Lower lobe of right lung (tissue), 2 donors: ENCODE measurements around the gene MAST3. TPM values are rescaled to one million over a fixed set of nuclear protein-coding genes. Genes with fewer than 3 reads are reported as not detected.

Experiments
- ATAC-seq, 2 donors: fragments of 200-7000 bp; cut with Tn5 transposase; one replicate each; pipeline ENCODE4 v1.9.1; 2020 to 2022; ENCODE audit warnings: mild to moderate bottlenecking in 2 of 2, moderate library complexity in 2 of 2
- DNase-seq: peaks from one replicate; pipeline ENCODE4 v3.0.0-alpha.2; 2020
- H3K27ac ChIP-seq: fragments of 200-600 bp; one replicate; pipeline ENCODE4 v1.8.0; 2022
- H3K27me3 ChIP-seq: fragments of 200-600 bp; one replicate; pipeline ENCODE4 v1.8.0; 2022; ENCODE audit warnings: low read depth
- H3K36me3 ChIP-seq: fragments of 200-600 bp; one replicate; pipeline ENCODE4 v1.8.0; 2022; ENCODE audit warnings: mild to moderate bottlenecking
- H3K4me1 ChIP-seq: fragments of 200-600 bp; one replicate; pipeline ENCODE4 v1.8.0; 2022
- H3K4me3 ChIP-seq: fragments of 200-600 bp; one replicate; pipeline ENCODE4 v1.8.0; 2022; ENCODE audit warnings: mild to moderate bottlenecking
- H3K9me3 ChIP-seq: fragments of 200-600 bp; one replicate; pipeline ENCODE4 v1.8.0; 2022
- intact Hi-C: fragments of 100-400 bp; cut with DNase I; formaldehyde crosslinking; loops from one replicate; pipeline ENCODE4 v1.11.0; 2022
- total RNA-seq: library from RNA; stranded (reverse); fragmentation: NEBNext Ultra II Directional; extraction: Animal tissue kit (Norgen Biotek cat#: 25700); gene quantifications from one replicate; pipeline ENCODE4 v1.2.1, GENCODE V29; 2021
- TF ChIP-seq, protein P1 (sequence below): fragments of 200-600 bp; IDR thresholded peaks from one replicate; pipeline ENCODE4 v1.8.0; 2022; ENCODE audit warnings: antibody characterized with exemption, mild to moderate bottlenecking
- donor health status: DM: no; HTN: yes; CAD: no; lungs with severe emphysema.

The MAST3 gene
- total RNA-seq, 1 donor from 2014 or later, result 29.2 TPM

DNA sequence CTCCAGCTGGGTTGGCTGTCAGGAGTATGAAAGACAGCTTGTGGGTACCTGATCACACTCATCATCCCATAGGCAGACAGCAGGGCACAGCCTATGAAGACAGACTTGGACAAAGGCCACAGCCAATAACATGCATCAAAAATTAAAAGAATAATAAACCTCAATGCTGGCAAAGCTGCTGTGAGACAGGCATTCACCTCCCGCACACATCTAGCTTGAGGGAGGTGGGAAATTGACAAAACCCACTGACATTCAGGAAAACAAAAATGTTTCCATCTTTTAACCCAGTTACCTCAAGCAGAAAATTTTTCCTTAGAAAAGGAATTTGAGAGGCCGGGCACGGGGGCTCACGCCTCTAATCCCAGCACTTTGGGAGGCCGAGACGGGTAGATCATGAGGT, 25.2 kb upstream of the MAST3 start:
- H3K36me3 ChIP-seq, result no peaks in the 10 kb centered on the region
- intact Hi-C loops, result no loop called here
- H3K27ac ChIP-seq, result no peak overlapping the region
- H3K27me3 ChIP-seq, result no peaks in the 10 kb centered on the region
- H3K4me3 ChIP-seq, result no peak overlapping the region
- ATAC-seq (no peak), DNase-seq (no peak)
- H3K4me1 ChIP-seq, result no peaks in the 10 kb centered on the region
- H3K9me3 ChIP-seq, result no peaks in the 10 kb centered on the region
- TF ChIP-seq, protein P1, sequence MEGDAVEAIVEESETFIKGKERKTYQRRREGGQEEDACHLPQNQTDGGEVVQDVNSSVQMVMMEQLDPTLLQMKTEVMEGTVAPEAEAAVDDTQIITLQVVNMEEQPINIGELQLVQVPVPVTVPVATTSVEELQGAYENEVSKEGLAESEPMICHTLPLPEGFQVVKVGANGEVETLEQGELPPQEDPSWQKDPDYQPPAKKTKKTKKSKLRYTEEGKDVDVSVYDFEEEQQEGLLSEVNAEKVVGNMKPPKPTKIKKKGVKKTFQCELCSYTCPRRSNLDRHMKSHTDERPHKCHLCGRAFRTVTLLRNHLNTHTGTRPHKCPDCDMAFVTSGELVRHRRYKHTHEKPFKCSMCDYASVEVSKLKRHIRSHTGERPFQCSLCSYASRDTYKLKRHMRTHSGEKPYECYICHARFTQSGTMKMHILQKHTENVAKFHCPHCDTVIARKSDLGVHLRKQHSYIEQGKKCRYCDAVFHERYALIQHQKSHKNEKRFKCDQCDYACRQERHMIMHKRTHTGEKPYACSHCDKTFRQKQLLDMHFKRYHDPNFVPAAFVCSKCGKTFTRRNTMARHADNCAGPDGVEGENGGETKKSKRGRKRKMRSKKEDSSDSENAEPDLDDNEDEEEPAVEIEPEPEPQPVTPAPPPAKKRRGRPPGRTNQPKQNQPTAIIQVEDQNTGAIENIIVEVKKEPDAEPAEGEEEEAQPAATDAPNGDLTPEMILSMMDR, result no peak

DNA sequence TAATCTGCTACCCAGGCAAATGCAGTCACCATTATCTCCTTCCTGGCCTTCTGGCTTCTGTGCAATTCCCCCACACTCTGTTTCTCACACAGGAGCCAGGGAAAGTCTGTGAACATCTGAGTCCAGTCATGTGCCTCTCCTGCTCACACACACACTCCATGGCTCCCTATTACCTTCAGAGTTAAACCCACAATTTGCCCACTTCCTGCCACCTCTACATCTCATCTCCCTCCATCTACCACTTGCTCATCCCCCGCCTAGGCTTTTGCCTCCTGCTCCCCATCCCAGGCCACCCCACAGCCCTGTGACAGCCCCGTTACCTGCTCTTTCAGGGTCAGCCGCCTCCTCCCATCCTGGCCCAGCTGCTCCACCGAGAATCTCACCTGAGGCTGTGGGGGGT, 24.4 kb upstream of the MAST3 start:
- H3K4me1 ChIP-seq, result no peaks in the 10 kb centered on the region
- no peaks in the 10 kb centered on the region for H3K36me3 ChIP-seq
- no peak for DNase-seq
- TF ChIP-seq, protein P1, result no peak
- intact Hi-C loops, result no loop called here
- no peak overlapping the region for H3K27ac ChIP-seq
- no peak overlapping the region for H3K4me3 ChIP-seq
- no peaks in the 10 kb centered on the region for H3K9me3 ChIP-seq
- H3K27me3 ChIP-seq, result no peaks in the 10 kb centered on the region
- ATAC-seq, result no peak

DNA sequence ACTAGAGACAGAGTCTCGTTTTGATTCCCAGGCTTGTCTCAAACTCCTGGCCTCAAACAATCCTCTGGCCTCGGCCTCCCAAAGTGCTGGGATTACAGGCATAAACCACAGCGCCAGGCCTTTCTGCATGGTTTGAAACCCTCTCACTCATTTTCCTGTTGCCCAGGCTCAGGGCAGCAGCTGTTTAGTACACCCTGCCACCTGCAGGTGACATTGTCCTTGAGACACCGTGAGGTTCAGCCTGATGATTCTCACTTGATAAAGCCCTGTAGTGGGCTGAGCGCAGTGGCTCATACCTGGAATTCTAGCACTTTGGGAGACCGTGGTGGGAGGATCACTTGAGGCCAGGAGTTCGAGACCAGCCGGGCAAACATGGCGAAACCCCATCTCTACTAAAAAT, 23.4 kb upstream of the MAST3 start:
- no peaks in the 10 kb centered on the region for H3K27me3 ChIP-seq
- intact Hi-C loops, result no loop called here
- TF ChIP-seq, protein P1, result no peak
- H3K36me3 ChIP-seq, result no peaks in the 10 kb centered on the region
- ATAC-seq (no peak), DNase-seq (no peak)
- H3K4me1 ChIP-seq, result no peaks in the 10 kb centered on the region
- H3K4me3 ChIP-seq, result no peak overlapping the region
- H3K9me3 ChIP-seq, result no peaks in the 10 kb centered on the region
- no peak overlapping the region for H3K27ac ChIP-seq

DNA sequence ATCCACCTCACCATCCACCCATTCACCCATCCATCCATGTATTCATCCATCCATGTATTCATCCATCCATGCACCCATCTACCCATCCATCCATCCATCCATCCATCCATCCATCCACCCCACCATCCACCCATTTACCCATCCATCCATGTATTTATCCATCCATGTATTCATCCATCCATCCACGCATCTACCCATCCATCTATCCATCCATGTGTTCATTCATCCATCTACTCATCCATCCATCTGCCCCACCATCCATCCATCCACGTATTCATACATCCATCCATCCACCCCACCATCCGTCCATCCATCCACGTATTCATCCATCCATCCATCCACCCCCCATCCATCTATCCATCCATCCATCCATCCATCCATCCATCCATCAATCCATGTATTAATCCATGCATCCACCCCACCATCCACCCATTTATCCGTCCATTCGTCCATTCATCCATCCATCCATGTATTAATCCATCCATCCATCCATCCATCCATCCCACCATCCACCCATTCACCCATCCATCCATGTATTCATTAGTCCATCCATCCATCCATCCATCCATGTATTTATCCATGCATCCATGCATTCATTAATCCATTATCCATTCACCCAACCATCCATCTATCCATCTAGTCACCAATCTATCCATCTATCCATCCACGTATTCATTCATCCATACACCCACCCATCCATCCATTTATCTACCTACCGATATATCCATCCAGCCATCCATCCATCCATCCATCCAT, 13.5 kb upstream of the MAST3 start:
- no peaks in the 10 kb centered on the region for H3K27me3 ChIP-seq
- H3K4me1 ChIP-seq, result peaks cover 5% of the 10 kb centered on the region
- no peak overlapping the region for H3K4me3 ChIP-seq
- ATAC-seq (no peak), DNase-seq (no peak)
- TF ChIP-seq, protein P1, result no peak
- H3K36me3 ChIP-seq, result no peaks in the 10 kb centered on the region
- no peaks in the 10 kb centered on the region for H3K9me3 ChIP-seq
- intact Hi-C loops, result no loop called here
- no peak overlapping the region for H3K27ac ChIP-seq

DNA sequence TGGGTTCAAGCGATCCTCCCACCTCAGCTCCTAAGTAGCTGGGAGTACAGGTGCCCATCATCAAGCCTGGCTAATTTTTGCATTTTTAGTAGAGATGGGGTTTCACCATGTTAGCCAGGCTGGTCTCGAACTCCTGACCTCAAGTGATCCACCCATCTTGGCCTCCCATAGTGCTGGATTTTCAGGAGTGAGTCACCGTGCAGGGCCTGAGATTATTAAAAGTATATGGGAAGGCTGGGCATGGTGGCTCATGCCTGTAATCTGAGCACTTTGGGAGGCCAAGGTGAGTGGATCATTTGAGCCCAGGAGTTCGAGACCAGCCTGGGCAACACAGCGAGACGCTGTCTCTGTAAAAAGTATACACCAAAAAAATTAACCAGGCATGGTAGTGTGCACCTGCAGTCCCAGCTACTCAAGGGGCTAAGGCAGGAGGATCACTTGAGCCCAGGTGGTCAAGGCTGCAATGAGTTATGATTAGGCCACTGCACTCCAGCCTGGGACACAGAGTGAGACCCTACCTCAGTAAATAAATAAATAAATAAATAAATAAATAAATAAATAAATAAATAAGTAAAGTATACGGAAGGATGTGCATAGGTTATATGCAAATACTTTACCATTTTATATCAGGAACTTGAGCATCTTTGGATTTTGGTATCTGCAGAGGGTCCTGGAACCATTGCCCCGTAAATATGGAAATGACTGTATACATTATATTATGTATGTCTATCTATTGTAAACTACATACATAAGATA, 11.7 kb upstream of the MAST3 start:
- no peaks in the 10 kb centered on the region for H3K36me3 ChIP-seq
- H3K9me3 ChIP-seq, result no peaks in the 10 kb centered on the region
- TF ChIP-seq, protein P1, result no peak
- intact Hi-C loops, result no loop called here
- H3K27ac ChIP-seq, result no peak overlapping the region
- no peaks in the 10 kb centered on the region for H3K27me3 ChIP-seq
- DNase-seq (no peak), ATAC-seq (no peak)
- peak overlapping the region; percentile 47 for H3K4me3 ChIP-seq
- H3K4me1 ChIP-seq, result peaks cover 21% of the 10 kb centered on the region
